ENCODE measurements around the gene TAF3. TPM values are rescaled to one million over a fixed set of nuclear protein-coding genes. Genes with fewer than 3 reads are reported as not detected.

The TAF3 gene
- total and polyA plus RNA-seq, 2 donors (not counting 1 experiment from before 2014, with no cell fraction given): 7.0 to 20.1 TPM

DNA sequence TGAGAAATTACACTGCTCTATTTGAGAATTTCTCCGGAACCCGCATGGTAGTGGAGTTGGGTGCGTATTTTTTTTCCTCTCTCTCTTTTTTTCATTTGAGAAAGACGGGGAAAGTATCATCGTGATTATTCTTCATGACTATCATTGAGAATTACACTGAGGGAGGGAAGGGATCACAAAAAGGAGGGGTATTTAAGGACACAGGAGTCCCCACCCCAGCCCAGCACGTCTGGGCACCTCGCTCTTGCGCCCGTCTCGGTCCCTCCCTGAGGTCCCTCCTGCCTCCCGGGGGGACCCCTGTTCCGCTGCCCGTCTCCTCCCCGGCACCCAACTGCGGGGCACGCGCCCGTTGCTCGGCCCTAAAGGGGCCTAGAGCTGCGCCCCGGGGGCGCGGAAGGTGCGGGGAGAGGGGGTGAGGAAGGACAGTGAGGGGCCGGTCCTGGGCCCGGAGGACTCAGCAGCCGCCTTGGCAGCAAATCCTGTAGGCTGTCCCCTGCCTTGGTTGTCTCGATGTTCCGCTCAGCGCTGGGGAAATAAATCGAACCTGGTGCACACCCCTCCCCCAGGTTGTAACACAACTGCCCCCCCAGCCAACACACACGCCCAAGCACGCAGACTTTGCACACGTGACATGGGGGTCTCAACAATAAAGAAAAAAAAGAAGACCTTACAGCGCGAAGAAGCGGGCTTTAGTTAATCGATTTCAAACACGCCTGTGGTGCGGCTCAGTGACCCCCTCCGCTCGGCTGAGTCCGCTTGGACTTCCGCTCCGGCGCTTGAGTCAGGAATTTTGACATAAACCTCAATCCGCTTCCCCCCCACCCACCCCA is 217.6 kb downstream of the TAF3 start:
- H3K9me3 Mint-ChIP-seq (ENCODE audit: insufficient read depth): peaks cover 2% of the 10 kb centered on the region
- H3K9me3 ChIP-seq (ENCODE audit: control extremely low read depth in 1 of 3, control insufficient read depth in 2 of 3, insufficient read depth in 1 of 3, low read length in 2 of 3): peaks cover 0 to 41% (median 2%) of the 10 kb centered on the region in 3 donors
- no peaks in the 10 kb centered on the region for H3K36me3 ChIP-seq (replicated peaks in 1 of 2; ENCODE audit: control extremely low read depth in 1 of 2, control insufficient read depth in 1 of 2, extremely low read depth in 1 of 2, insufficient read depth in 2 of 2, low read length in 1 of 2)
- no peak overlapping the region for H3K9ac ChIP-seq (ENCODE audit: low read length)
- TF ChIP-seq EZH2 (IDR thresholded peaks at IDR 0.05; ENCODE audit: borderline replicate concordance, insufficient read depth, low read depth, low read length, poor library complexity, severe bottlenecking): no peak
- TF ChIP-seq, protein P1, sequence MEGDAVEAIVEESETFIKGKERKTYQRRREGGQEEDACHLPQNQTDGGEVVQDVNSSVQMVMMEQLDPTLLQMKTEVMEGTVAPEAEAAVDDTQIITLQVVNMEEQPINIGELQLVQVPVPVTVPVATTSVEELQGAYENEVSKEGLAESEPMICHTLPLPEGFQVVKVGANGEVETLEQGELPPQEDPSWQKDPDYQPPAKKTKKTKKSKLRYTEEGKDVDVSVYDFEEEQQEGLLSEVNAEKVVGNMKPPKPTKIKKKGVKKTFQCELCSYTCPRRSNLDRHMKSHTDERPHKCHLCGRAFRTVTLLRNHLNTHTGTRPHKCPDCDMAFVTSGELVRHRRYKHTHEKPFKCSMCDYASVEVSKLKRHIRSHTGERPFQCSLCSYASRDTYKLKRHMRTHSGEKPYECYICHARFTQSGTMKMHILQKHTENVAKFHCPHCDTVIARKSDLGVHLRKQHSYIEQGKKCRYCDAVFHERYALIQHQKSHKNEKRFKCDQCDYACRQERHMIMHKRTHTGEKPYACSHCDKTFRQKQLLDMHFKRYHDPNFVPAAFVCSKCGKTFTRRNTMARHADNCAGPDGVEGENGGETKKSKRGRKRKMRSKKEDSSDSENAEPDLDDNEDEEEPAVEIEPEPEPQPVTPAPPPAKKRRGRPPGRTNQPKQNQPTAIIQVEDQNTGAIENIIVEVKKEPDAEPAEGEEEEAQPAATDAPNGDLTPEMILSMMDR (IDR thresholded peaks at IDR 0.05): no peak
- no peaks in the 10 kb centered on the region for H3K79me2 ChIP-seq (ENCODE audit: control insufficient read depth, insufficient read depth, low read length)
- intact Hi-C loops (cut with micrococcal nuclease): no loop called here
- peak; percentile 30 for DNase-seq
- H3K4me2 ChIP-seq (replicated peaks; ENCODE audit: low read depth, low read length, poor library complexity, severe bottlenecking): no peak overlapping the region
- WGBS (ENCODE audit: insufficient coverage): 16% methylated on average over 33 of the region's 47 CpGs
- H3K4me1 Mint-ChIP-seq: peaks cover 7% of the 10 kb centered on the region
- no peak overlapping the region for H3K27ac ChIP-seq (ENCODE audit: low read length in 2 of 2)
- H3K4me1 ChIP-seq (ENCODE audit: control insufficient read depth in 2 of 2, insufficient read depth in 2 of 2, low read length in 2 of 2): peaks cover 23 to 41% of the 10 kb centered on the region in 2 donors
- H3K4me3 ChIP-seq (ENCODE audit: control extremely low read depth in 1 of 5, extremely low read depth in 1 of 5, insufficient read depth in 1 of 5, low read depth in 2 of 5, low read length in 4 of 5): no peak overlapping the region
- ATAC-seq (ENCODE audit: low read depth): no peak
- CTCF ChIA-PET: no interaction called here
- POLR2A ChIA-PET: no interaction called here
- peaks cover 0 to 94% (median 69%) of the 10 kb centered on the region in 4 experiments for H3K27me3 ChIP-seq (replicated peaks in 1 of 4; ENCODE audit: control extremely low read depth in 1 of 4, control insufficient read depth in 3 of 4, insufficient read depth in 4 of 4, low read length in 3 of 4)
- peak overlapping the region; percentile 24 for H3K4me3 Mint-ChIP-seq
- H3K27me3 Mint-ChIP-seq: peaks cover 73% of the 10 kb centered on the region
- H2AFZ ChIP-seq (ENCODE audit: insufficient read depth, low read depth, low read length, poor library complexity, severe bottlenecking): no peak overlapping the region
- H3K27ac Mint-ChIP-seq: no peak overlapping the region
- no peaks in the 10 kb centered on the region for H4K20me1 ChIP-seq (ENCODE audit: control insufficient read depth, insufficient read depth, low read length, poor library complexity, severe bottlenecking)

- Histone ChIP-seq H3K27me3 (replicated peaks in 1 of 4; ENCODE audit: control extremely low read depth in 1 of 4, control insufficient read depth in 3 of 4, insufficient read depth in 4 of 4, low read length in 3 of 4) (peaks cover 0 to 95% (median 73%) of the 10 kb centered on the region in 4 experiments), H3K79me2 (ENCODE audit: control insufficient read depth, insufficient read depth, low read length) (no peaks in the 10 kb centered on the region), H3K4me3 (ENCODE audit: control extremely low read depth in 1 of 5, extremely low read depth in 1 of 5, insufficient read depth in 1 of 5, low read depth in 2 of 5, low read length in 4 of 5) (no peak overlapping the region), H3K9ac (ENCODE audit: low read length) (no peak overlapping the region), H2AFZ (ENCODE audit: insufficient read depth, low read depth, low read length, poor library complexity, severe bottlenecking) (no peak overlapping the region), H3K27ac (ENCODE audit: low read length in 2 of 2) (no peak overlapping the region), H3K4me1 (ENCODE audit: control insufficient read depth in 2 of 2, insufficient read depth in 2 of 2, low read length in 2 of 2) (peaks cover 23 to 41% of the 10 kb centered on the region in 2 donors), H3K4me2 (replicated peaks; ENCODE audit: low read depth, low read length, poor library complexity, severe bottlenecking) (no peak overlapping the region), H4K20me1 (ENCODE audit: control insufficient read depth, insufficient read depth, low read length, poor library complexity, severe bottlenecking) (no peaks in the 10 kb centered on the region), H3K9me3 (ENCODE audit: control extremely low read depth in 1 of 3, control insufficient read depth in 2 of 3, insufficient read depth in 1 of 3, low read length in 2 of 3) (peaks cover 0 to 41% (median 2%) of the 10 kb centered on the region in 3 donors), H3K36me3 (replicated peaks in 1 of 2; ENCODE audit: control extremely low read depth in 1 of 2, control insufficient read depth in 1 of 2, extremely low read depth in 1 of 2, insufficient read depth in 2 of 2, low read length in 1 of 2) (no peaks in the 10 kb centered on the region)
- DNase-seq (peak; percentile 13), ATAC-seq (ENCODE audit: low read depth) (no peak)
- 12% methylated on average over 13 of the region's 18 CpGs for WGBS (ENCODE audit: insufficient coverage)
- POLR2A ChIA-PET: no interaction called here
- TF ChIP-seq EZH2 (IDR thresholded peaks at IDR 0.05; ENCODE audit: borderline replicate concordance, insufficient read depth, low read depth, low read length, poor library complexity, severe bottlenecking): peak; percentile 60
- TF ChIP-seq, protein P1 (IDR thresholded peaks at IDR 0.05): no peak
- H3K27ac Mint-ChIP-seq: no peak overlapping the region
- H3K27me3 Mint-ChIP-seq: peaks cover 75% of the 10 kb centered on the region
- no peak overlapping the region for H3K4me3 Mint-ChIP-seq
- H3K4me1 Mint-ChIP-seq: peaks cover 8% of the 10 kb centered on the region
- peaks cover 2% of the 10 kb centered on the region for H3K9me3 Mint-ChIP-seq (ENCODE audit: insufficient read depth)
- CTCF ChIA-PET: no interaction called here
- intact Hi-C loops (cut with micrococcal nuclease): no loop called here
Measured at GRCh38 chr10:8036506-8037198, 218.3 kb downstream of the TAF3 start.
